Transverse colon (tissue), 4 donors: ENCODE measurements around the gene TRIP13.

Experiments used
- CTCF ChIP-seq, 5 experiments: fragments of 200-600 bp in 3 of 5; fragments of 450-650 bp in 2 of 5; sonication (generic) in 3 of 5; IDR thresholded peaks; 1 replicate in 2 of 5; 2 replicates in 3 of 5; pipeline ENCODE4 v1.5.1; 2016 to 2017; ENCODE audit warnings: antibody characterized with exemption in 5 of 5, inconsistent platforms in 3 of 5, mild to moderate bottlenecking in 2 of 5, moderate library complexity in 1 of 5
- POLR2A ChIP-seq: fragments of 450-650 bp; IDR thresholded peaks from one replicate; pipeline ENCODE4 v1.6.1; 2016; ENCODE audit warnings: antibody characterized with exemption, mild to moderate bottlenecking, moderate library complexity
- POLR2AphosphoS5 ChIP-seq, 3 donors: sonication (generic); formaldehyde crosslinking; IDR thresholded peaks; one replicate each; pipeline ENCODE4 v1.6.1; 2016; ENCODE audit warnings: antibody characterized with exemption in 3 of 3

- TF ChIP-seq CTCF (IDR thresholded peaks at IDR 0.05), result no peak
- no peak for TF ChIP-seq POLR2AphosphoS5 (IDR thresholded peaks at IDR 0.05)
- TF ChIP-seq POLR2A, result no peak
Observed at GRCh38 chr5:858726-859125, 34.0 kb upstream of the TRIP13 start.
